NT2/D1 (cell line): ENCODE measurements around the gene CTIF.

Source experiments
- YY1 ChIP-seq: IDR thresholded peaks from 2 replicates; pipeline ENCODE4 v1.6.1; 2011; ENCODE audit not compliant: insufficient read length, insufficient read depth
- ZNF274 ChIP-seq: IDR thresholded peaks from 2 replicates; pipeline ENCODE4 v1.6.1; 2011; ENCODE audit warnings: mild to moderate bottlenecking, low read depth, low read length

GRCh38 chr18:48806551-48807261, 267.9 kb downstream of the CTIF start:
- TF ChIP-seq YY1 = no peak
- no peak for TF ChIP-seq ZNF274
